Measurements from ENCODE around the gene RNF213.
"Not testable (repeated sequence)": the region's sequence is repeated elsewhere in the genome, so short reads cannot be mapped to it uniquely, and the experiment has no call there.

The RNF213 gene

GRCh38 chr17:80224683-80225082 lies 36.0 kb upstream of the RNF213 start:
- no peak for DNase-seq

DNA sequence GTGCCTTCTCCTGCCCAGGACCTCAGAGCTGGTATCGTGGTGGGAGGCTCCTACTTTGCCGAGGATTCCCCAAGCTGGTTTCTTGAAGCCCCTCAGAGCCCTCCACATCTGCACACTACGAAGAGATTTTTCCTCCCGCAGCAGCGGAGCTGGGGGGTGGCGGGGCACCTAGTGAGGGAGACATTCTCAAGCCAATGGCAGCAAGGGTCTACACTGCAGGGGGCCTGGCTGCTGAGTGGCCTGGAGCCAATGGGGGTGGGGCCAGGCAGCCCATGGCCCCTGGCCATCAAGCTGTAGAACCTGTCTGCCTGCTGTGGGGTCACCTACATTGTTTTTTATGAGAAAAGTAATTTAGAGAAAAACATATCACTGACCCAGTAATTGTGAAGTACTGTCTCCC lies 35.4 kb upstream of the RNF213 start:
- no peak for DNase-seq

- no peak for DNase-seq
Measured at GRCh38 chr17:80227156-80227555, 33.5 kb upstream of the RNF213 start.

GRCh38 chr17:80227666-80228065 lies 33.0 kb upstream of the RNF213 start:
- no peak for DNase-seq

DNA sequence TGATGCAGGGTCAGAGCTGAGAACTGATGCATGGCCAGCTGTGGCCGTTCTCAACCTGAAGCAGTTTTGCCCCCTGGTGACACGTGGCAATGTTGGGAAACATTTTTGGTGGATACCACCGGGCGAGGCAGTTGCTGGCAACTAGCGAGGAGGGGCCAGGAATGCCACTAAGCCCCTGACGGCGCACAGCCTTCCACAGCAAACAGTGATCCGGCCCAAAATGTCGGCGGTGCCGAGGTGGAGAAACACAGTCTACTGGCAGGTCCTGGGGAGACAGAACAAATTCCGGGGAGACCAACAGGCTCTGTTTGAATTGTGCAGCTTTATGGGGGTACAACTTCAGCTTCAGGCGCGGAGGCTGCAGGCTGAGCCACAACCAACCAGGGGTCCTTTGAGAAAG lies 32.2 kb upstream of the RNF213 start:
- DNase-seq = no peak

- DNase-seq = no peak
Measured at GRCh38 chr17:80229011-80229410, 31.6 kb upstream of the RNF213 start.

DNA sequence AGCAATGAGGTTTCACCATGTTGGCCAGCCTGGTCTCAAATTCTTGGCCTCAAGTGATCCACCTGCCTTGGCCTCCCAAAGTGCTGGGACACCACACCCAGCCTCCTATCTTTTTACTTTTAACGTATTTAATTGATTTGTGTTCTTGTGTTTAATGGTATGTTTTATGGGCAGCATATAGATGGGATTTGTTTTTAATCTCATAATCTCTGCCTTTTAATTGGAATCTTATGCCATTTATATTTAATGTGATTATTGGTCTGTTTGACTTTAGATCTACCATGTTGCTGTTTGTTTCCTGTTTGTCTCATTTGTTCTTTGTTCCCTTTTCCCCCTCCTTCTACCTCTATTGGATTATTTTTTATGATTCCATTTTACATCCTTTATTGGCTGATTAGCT lies 28.2 kb upstream of the RNF213 start:
- no peak for DNase-seq

GRCh38 chr17:80233202-80233601 lies 27.4 kb upstream of the RNF213 start:
- DNase-seq = no peak

- no peak for DNase-seq
Measured at GRCh38 chr17:80236911-80237310, 23.7 kb upstream of the RNF213 start.

DNA sequence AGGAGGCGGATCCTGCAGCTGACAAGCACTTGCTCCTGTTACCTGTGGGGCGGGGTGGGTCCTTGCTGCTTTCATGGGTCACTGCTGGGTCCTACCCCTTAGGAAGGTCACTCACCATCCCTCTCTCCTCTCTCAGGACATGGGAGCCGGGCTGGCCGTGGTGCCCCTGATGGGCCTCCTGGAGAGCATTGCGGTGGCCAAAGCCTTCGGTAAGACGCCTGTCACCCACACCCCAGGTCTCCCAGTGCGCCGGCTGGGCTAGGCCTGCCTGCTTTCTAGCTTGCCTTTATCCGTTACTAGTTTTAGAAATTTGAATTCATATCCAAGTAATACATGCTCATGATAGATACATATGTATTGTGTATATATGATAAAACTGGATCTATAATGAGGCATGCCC lies 23.3 kb upstream of the RNF213 start:
- no peak for DNase-seq

DNA sequence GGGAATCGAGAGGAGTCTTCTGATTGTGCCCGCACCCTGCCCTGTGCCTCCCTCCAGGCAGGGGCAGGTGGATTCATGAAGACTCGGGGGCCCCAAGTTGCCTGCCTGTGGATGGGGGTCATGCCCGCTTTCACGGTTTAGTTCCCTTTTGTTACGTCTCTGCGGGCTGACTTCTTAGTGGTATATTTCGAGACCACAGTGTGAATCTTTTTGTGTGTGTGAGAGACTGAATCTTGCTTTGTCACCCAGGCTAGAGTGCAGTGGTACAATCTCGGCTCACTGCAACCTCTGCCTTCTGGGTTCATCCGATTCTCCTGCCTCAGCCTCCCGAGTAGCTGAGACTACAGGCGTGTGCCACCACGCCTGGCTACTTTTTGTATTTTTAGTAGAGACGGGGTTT lies 18.1 kb upstream of the RNF213 start:
- no peak for DNase-seq

GRCh38 chr17:80243526-80244433 lies 16.9 kb upstream of the RNF213 start:
- no peak for DNase-seq

GRCh38 chr17:80244448-80244847 lies 16.2 kb upstream of the RNF213 start:
- not testable (repeated sequence) for DNase-seq

DNA sequence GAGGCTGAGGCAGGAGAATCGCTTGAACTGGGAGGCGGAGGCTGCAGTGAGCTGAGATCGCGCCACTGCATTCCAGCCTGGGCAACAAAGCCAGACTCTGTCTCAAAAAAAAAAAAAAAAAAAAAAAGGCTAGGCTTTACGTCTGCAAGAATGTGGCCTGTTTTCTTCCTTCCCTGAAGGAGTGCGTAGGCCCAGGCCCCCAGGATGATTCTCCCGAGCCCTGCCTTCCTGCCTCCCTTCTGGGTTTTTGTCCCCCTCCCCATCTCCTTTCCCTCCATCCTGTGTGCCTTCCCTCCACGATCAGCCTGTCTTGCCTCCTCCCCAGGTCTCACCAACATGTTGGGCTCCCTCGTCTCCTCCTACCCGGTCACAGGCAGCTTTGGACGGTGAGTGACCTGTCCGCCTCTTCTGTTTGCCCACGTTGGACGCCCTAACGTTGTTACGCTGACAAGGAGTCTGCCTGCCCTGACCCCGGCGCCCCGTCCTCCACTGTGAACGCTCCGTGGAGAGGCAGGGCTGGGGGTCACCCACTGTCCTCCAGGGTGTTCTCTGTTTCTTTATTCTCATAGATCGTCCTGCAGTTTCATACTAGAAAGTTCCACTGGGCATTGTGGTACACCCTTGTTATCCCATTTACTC lies 15.7 kb upstream of the RNF213 start:
- DNase-seq = no peak

GRCh38 chr17:80245566-80246265 lies 14.9 kb upstream of the RNF213 start:
- no peak for DNase-seq

DNA sequence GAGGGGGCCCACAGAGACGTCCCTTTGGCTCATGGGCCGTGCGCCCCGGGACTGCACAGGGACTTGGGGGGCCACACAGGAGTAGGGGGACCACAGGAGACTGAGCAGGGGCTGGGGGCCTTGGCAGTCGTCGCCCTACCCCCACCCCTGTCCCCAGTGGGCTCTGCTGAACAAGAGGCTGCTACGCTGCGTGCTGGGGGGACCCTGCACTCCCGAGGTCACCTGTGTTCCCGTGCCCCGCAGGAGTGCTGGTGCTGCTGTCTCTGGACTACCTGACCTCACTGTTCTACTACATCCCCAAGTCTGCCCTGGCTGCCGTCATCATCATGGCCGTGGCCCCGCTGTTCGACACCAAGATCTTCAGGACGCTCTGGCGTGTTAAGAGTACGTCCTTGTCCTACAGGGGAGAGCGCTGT lies 14.4 kb upstream of the RNF213 start:
- no peak for DNase-seq

- DNase-seq = no peak
Measured at GRCh38 chr17:80246726-80247125, 13.9 kb upstream of the RNF213 start.

- no peak for DNase-seq
Measured at GRCh38 chr17:80247561-80247960, 13.1 kb upstream of the RNF213 start.

- DNase-seq = no peak
Measured at GRCh38 chr17:80248001-80248893, 12.4 kb upstream of the RNF213 start.

- DNase-seq = no peak
Measured at GRCh38 chr17:80248894-80249710, 11.6 kb upstream of the RNF213 start.

GRCh38 chr17:80251966-80252365 lies 8.7 kb upstream of the RNF213 start:
- no peak for DNase-seq

DNA sequence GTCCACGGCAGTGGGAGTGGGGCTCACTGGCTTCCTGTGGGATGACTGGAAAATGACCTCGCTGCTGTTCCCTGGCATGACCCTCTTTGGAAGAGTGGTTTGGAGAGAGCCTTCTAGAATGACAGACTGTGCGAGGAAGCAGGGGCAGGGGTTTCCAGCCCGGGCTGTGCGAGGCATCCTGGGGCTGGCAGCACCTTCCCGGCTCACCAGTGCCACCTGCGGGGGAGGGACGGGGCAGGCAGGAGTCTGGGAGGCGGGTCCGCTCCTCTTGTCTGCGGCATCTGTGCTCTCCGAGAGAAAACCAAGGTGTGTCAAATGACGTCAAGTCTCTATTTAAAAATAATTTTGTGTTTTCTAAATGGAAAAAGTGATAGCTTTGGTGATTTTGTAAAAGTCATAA lies 7.8 kb upstream of the RNF213 start:
- DNase-seq = peak; percentile 59 to 78 (median 71)

Data from activated CD4-positive, CD25-positive, alpha-beta regulatory T cell (primary cell).